VCaP (cell line): Measurements from ENCODE around the gene FUBP3.

Source experiments
- H3K27ac ChIP-seq: fragments of 450-650 bp; 2 replicates; pipeline ENCODE4 v1.5.1; 2017
- CTCF ChIP-seq: fragments of 450-650 bp; conservative IDR thresholded peaks from 2 replicates; pipeline ENCODE4 v1.5.1; 2017; ENCODE audit warnings: mild to moderate bottlenecking, moderate library complexity

Gene FUBP3

GRCh38 chr9:130593020-130593419 lies 13.6 kb downstream of the FUBP3 start:
- TF ChIP-seq CTCF = no peak
- H3K27ac ChIP-seq = no peak overlapping the region

- no peak overlapping the region for H3K27ac ChIP-seq
- TF ChIP-seq CTCF = no peak
These were observed 17.9 kb downstream of the FUBP3 start for GRCh38 chr9:130597228-130597627.

GRCh38 chr9:130598188-130598587 lies 18.8 kb downstream of the FUBP3 start:
- TF ChIP-seq CTCF = no peak
- H3K27ac ChIP-seq = no peak overlapping the region

GRCh38 chr9:130599625-130600024 lies 20.2 kb downstream of the FUBP3 start:
- TF ChIP-seq CTCF = no peak
- H3K27ac ChIP-seq = no peak overlapping the region

- no peak for TF ChIP-seq CTCF
These were observed 21.7 kb downstream of the FUBP3 start for GRCh38 chr9:130601100-130601499.

GRCh38 chr9:130604295-130604694 lies 24.9 kb downstream of the FUBP3 start:
- no peak overlapping the region for H3K27ac ChIP-seq
- no peak for TF ChIP-seq CTCF

More at GRCh38 chr9:130601100-130601499, 21.7 kb downstream of the FUBP3 start:
- peak overlapping the region; percentile 49 for H3K27ac ChIP-seq

- no peak for TF ChIP-seq CTCF
- peak overlapping the region; percentile 92 for H3K27ac ChIP-seq
These were observed 27.7 kb downstream of the FUBP3 start for GRCh38 chr9:130606887-130607600.
